Glutamatergic neuron (in vitro differentiated cells): ENCODE results near the gene PARN. TPM values are rescaled to one million over a fixed set of nuclear protein-coding genes. Genes with fewer than 3 reads are reported as not detected.

ENCODE experiments used
- DNase-seq: peaks from one replicate; pipeline ENCODE4 v3.0.0; 2022
- H3K27ac Mint-ChIP-seq: one replicate; pipeline ENCODE4 v1.8.0; 2020; ENCODE audit warnings: mild to moderate bottlenecking, mixed read lengths, inconsistent platforms; ENCODE audit not compliant: unreplicated experiment
- H3K27me3 Mint-ChIP-seq: one replicate; pipeline ENCODE4 v1.8.0; 2020; ENCODE audit warnings: mild to moderate bottlenecking, moderate library complexity, mixed read lengths, inconsistent platforms; ENCODE audit not compliant: unreplicated experiment
- H3K36me3 Mint-ChIP-seq: one replicate; pipeline ENCODE4 v1.8.0; 2020; ENCODE audit warnings: mild to moderate bottlenecking, mixed read lengths, inconsistent platforms; ENCODE audit not compliant: unreplicated experiment
- H3K4me1 Mint-ChIP-seq: one replicate; pipeline ENCODE4 v1.8.0; 2020; ENCODE audit warnings: mild to moderate bottlenecking, low read depth, mixed read lengths, inconsistent platforms; ENCODE audit not compliant: unreplicated experiment
- H3K4me3 Mint-ChIP-seq: one replicate; pipeline ENCODE4 v1.8.0; 2020; ENCODE audit warnings: mild to moderate bottlenecking, mixed read lengths, inconsistent platforms; ENCODE audit not compliant: unreplicated experiment
- H3K9me3 Mint-ChIP-seq: one replicate; pipeline ENCODE4 v1.8.0; 2020; ENCODE audit warnings: mild to moderate bottlenecking, moderate library complexity, mixed read lengths, inconsistent platforms; ENCODE audit not compliant: unreplicated experiment
- total RNA-seq: library from RNA; stranded (reverse); fragmentation: NEBNext Ultra II Directional; extraction: Animal tissue kit (Norgen Biotek cat#: 25700); gene quantifications from one replicate; pipeline ENCODE4 v1.2.1, GENCODE V29; 2021; ENCODE audit not compliant: unreplicated experiment
- TF ChIP-seq, protein P1 (sequence below): fragments of 200-600 bp; sonication (generic); IDR thresholded peaks from one replicate; pipeline ENCODE4 v1.5.0; 2021; ENCODE audit not compliant: partially characterized antibody, unreplicated experiment

Gene PARN
- total RNA-seq, 1 donor from 2014 or later: 26.2 TPM

DNA sequence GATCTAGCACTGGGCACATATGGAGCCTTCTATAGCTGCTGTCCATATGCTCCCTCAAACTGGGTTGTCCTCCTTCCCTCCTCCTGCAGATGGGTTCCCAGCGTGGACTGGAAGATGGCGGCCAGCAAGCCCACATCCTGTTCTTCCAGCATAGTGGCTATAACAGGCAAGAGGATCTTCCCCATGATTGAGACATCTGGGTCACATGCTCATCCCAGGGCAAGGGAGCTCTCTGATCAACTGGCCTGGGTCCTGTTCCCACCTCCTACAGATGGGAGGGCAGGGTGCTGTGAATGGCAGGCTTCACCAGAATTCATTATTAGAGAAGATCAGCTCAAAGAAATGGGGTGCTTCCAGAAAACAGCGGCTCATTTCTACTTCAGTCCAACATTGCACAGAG lies 210.2 kb downstream of the PARN start:
- Mint-ChIP-seq H3K36me3 (peaks cover 9% of the 10 kb centered on the region), H3K4me3 (no peak overlapping the region), H3K27me3 (peaks cover 6% of the 10 kb centered on the region), H3K9me3 (peaks cover 7% of the 10 kb centered on the region), H3K4me1 (peaks cover 3% of the 10 kb centered on the region), H3K27ac (no peak overlapping the region)
- TF ChIP-seq, protein P1, sequence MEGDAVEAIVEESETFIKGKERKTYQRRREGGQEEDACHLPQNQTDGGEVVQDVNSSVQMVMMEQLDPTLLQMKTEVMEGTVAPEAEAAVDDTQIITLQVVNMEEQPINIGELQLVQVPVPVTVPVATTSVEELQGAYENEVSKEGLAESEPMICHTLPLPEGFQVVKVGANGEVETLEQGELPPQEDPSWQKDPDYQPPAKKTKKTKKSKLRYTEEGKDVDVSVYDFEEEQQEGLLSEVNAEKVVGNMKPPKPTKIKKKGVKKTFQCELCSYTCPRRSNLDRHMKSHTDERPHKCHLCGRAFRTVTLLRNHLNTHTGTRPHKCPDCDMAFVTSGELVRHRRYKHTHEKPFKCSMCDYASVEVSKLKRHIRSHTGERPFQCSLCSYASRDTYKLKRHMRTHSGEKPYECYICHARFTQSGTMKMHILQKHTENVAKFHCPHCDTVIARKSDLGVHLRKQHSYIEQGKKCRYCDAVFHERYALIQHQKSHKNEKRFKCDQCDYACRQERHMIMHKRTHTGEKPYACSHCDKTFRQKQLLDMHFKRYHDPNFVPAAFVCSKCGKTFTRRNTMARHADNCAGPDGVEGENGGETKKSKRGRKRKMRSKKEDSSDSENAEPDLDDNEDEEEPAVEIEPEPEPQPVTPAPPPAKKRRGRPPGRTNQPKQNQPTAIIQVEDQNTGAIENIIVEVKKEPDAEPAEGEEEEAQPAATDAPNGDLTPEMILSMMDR: no peak
- DNase-seq: no peak

DNA sequence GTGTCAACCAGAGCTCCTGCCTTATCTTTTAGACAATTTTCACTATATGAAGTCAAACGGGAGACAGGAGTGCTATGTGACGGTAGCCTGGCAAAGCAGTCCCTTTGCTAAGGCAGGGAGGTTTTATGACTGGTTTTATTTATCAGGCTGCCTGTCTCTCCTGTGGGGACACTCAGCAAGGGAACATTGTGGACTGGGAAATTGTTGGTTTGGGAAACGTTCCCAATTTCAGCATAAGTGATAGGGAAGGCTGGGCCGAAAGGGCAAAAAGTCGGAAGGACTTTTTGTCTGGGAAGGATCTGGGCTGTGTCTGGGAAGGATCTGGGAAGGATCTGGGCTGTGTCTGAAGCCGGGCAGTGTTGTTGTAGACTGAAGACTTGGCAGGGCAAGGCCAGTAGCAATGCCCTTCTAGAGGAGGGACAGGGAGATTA lies 211.2 kb downstream of the PARN start:
- Mint-ChIP-seq H3K36me3 (peaks cover 9% of the 10 kb centered on the region), H3K27ac (no peak overlapping the region), H3K27me3 (peaks cover 6% of the 10 kb centered on the region), H3K4me1 (peaks cover 3% of the 10 kb centered on the region), H3K4me3 (no peak overlapping the region), H3K9me3 (peaks cover 7% of the 10 kb centered on the region)
- DNase-seq: no peak
- TF ChIP-seq, protein P1: no peak

DNA sequence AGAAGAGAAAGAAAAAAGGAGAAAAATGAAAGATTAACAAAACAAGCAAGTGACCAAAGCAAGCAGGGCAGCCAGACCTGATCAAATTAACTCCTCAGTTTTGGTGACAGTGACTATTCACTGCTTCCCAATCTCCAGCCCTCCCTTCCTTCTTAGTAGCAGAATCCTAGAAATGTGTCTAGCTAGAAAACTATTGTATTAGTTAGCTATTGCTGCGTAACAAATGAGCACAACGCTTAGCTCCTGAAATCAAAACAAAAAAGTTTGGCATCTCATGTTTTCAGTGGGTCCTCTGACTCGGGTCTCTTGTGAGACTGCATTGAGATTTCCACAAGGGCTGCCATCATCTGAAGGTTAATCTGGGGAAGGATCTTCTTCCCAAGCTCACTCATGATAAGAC lies 213.9 kb downstream of the PARN start:
- peaks cover 9% of the 10 kb centered on the region for H3K36me3 Mint-ChIP-seq
- TF ChIP-seq, protein P1: no peak
- H3K4me3 Mint-ChIP-seq: no peak overlapping the region
- H3K27me3 Mint-ChIP-seq: peaks cover 3% of the 10 kb centered on the region
- DNase-seq: no peak
- H3K4me1 Mint-ChIP-seq: peaks cover 3% of the 10 kb centered on the region
- H3K27ac Mint-ChIP-seq: no peak overlapping the region
- peaks cover 5% of the 10 kb centered on the region for H3K9me3 Mint-ChIP-seq

DNA sequence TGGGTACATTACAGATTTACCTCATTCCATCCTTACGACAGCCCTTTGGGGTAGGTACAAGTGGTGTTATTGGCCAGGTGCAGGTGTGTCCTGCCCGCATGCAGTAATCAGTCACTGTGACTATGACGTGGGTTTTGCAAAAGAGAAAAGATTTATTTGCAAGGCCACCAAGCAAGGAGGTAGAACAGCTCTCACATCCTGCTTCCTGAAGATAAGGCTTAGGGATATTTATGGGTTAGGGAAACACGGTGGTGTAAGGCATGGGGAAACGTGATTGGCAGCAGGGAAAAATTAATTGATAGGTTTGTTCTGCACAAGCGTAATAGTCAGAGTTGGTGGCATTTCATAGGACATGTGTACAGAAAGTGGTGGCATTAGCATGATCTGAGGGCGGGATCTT lies 214.8 kb downstream of the PARN start:
- no peak for DNase-seq
- H3K9me3 Mint-ChIP-seq: peaks cover 3% of the 10 kb centered on the region
- H3K36me3 Mint-ChIP-seq: peaks cover 9% of the 10 kb centered on the region
- no peak overlapping the region for H3K27ac Mint-ChIP-seq
- H3K27me3 Mint-ChIP-seq: peaks cover 3% of the 10 kb centered on the region
- H3K4me1 Mint-ChIP-seq: peaks cover 3% of the 10 kb centered on the region
- no peak overlapping the region for H3K4me3 Mint-ChIP-seq
- TF ChIP-seq, protein P1: no peak

DNA sequence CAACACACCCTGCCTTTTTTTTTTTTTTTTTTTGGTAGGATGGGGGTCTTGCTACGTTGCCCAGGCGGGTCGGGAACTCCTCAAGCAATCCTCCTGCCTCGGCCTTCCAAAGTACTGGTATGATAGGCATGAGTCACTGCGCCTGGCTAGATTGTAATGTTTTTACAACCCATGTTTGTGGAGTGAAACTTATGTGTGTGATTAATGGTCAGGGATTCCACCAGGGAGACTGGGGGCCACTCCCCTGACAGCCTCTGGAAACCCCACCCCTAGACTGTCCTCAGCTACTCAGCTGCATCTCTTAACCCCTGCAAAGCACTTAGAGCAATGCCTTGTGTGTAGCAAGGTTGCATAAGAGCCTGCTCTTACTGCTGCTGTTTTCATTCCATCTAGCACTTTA lies 220.5 kb downstream of the PARN start:
- Mint-ChIP-seq H3K9me3 (no peaks in the 10 kb centered on the region), H3K36me3 (no peaks in the 10 kb centered on the region)

More for the DNA sequence above, 220.5 kb downstream of the PARN start:
- H3K4me3 Mint-ChIP-seq: no peak overlapping the region
- H3K27ac Mint-ChIP-seq: no peak overlapping the region
- no peaks in the 10 kb centered on the region for H3K4me1 Mint-ChIP-seq
- no peaks in the 10 kb centered on the region for H3K27me3 Mint-ChIP-seq
- TF ChIP-seq, protein P1: no peak
- no peak for DNase-seq
